HG02763 (cell line): Measurements from ENCODE around the gene HES5.

Experiments used
- ATAC-seq: cut with Tn5 transposase; IDR thresholded peaks from one replicate; pipeline ENCODE4 v1.9.1; 2021; ENCODE audit warnings: mild to moderate bottlenecking, moderate library complexity; ENCODE audit not compliant: unreplicated experiment

The HES5 gene

DNA sequence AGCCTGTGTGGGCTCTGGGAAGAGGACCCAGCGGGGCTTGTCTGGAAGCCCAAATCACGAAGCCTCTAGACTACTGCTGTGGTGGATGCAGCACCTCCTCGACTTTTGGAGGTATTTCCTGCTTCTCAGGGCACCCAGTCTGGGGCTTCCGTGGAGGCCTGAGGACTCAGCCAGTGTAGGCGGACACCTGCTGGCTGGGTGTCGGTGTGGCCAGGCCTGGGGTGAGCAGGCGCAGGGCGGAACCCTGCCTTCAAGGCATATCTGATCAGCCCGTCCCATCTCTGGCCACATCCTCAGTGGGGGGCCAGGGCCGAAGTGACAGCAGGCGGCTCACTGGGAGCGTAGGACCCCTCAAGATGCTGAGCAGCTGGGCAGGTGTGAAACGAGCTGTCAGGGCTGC is 47.0 kb downstream of the HES5 start:
- ATAC-seq = no peak

DNA sequence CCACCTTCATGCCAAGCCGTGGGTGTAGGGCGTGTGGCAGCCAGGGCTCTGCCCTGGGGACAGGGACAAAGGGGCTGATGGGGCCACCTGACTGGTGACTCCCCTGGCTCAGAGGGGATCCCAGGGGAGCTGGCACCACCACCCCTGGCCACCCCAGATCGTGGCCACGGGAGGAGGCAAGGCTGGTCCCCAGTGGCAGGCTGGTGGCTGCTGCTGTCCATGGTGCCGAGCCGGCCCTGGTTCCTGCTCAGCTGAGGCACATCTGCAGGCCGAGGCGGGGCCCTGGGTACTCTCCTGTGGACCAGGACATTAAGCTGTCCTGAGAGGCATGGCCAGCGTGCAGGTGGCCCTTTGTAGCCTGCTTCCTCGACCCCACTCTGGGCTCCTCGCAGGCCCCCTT is 47.5 kb downstream of the HES5 start:
- no peak for ATAC-seq

DNA sequence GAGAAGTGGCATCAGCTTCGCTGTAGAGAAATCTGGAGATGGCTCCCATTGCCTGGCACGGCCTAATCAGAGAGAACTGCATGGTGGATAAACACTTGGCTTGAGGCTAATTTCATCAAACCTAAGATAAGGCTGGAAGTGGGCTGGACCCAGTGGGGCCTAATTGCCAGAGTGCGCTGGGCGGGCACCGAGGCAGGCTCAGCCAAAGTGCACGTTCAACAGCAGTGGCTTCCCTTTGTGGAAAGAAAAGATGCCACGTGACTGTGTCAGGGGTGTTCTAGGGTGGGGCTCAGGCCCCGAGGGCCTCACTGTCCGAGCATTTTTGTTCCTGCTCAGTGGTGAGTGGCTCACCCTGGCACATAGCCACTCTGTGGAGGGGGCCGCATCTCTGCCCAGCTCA is 48.2 kb downstream of the HES5 start:
- no peak for ATAC-seq

DNA sequence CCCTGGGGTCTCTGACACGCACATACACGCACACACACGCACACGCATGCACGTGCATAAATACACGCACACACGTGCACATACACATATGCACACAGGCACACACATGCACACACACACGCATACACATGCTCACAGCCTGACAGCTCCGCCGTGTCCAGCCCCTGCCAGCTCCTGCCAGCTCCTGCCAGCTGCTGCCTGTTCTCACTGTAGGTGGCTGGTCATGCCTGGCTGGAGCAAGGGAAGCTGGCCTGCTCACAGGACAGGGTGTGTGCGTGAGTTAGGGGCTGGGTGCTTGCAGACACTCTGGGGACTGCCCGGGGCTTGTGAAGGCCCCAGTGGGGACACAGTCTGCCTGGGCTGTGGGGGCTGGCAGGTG is 49.1 kb downstream of the HES5 start:
- no peak for ATAC-seq

DNA sequence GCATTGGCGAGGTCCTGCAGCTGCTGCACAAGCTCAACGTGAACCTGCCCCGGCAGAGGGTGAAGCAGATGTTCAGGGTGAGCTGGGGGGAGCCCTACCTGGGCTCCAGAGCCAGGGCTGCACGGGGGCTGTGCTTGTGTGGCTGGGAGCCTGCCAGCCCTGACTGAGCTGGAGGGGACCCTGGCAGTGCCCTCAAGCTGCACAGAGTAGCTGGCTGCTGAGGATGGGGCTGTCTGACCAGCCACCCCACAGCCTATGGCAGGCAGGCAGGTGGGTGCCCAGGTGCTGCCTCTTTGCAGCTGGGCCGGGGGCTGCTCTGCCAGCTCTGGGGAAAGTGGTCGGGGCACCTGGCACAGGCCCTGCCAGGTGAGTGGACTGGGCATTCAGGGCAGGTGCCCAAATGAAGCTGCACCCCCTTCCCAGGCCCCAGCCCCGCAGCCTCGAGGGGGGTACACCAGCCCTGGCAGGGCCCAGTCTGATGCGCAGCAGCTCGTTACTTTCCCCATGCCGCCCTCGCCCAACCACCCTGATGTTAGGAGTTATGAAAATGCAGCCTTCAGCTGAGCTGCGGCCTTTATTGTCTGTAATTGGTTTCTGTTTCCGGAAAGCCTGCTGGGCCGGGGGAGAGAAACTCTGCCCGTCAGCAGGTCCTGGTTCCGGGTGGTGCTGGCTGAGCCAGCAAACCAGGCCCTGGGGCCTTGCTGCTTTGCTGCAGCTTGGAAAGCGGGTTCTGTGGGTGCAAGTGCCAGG is 49.7 kb downstream of the HES5 start:
- no peak for ATAC-seq

DNA sequence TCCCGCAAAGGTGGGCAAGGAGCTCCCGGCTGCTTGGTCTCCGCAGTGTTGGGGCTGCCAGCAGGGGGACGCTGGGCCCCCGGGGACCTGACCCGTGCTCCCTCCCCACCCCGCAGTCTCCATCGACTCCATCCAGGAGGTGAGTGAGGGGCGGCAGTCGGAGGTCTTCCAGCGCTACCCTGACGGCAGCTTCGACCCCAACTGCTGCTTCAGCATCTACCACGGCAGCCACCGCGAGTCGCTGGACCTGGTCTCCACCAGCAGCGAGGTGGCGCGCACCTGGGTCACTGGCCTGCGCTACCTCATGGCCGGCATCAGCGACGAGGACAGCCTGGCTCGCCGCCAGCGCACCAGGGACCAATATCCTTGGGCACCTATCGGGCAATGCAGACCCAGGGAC is 50.4 kb downstream of the HES5 start:
- ATAC-seq = no peak

DNA sequence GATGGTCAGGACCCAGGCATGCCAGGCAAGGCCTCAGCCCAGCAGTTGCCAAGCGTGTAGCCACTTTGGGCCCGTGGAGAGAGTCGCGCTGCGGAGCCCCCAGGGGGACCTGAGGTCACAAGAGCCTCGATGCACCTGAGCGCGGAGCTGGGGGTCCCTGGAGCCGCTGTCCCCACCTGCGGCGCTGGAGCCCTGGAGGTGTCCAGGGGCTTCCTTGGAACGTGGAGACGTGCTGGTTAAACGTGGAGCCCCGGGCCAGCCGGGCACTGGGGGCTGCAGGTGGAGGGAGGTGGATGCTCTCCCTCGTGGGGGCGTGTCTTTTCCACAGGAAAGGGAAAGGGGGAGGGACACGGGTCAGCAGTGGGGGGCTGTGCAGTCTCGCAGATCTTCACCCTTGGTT is 50.9 kb downstream of the HES5 start:
- ATAC-seq = no peak
